Vagina (tissue), 2 donors: ENCODE data around the gene IKZF3.

ENCODE experiments used
- CTCF ChIP-seq, 3 experiments: fragments of 450-650 bp in 2 of 3; fragments of 200-600 bp in 1 of 3; sonication (generic) in 1 of 3; IDR thresholded peaks; one replicate each; pipeline ENCODE4 v1.5.1; 2017 to 2019; ENCODE audit warnings: antibody characterized with exemption in 3 of 3, mild to moderate bottlenecking in 2 of 3, moderate library complexity in 2 of 3
- POLR2A ChIP-seq, 2 donors: fragments of 450-650 bp; IDR thresholded peaks; one replicate each; pipeline ENCODE4 v1.6.1; 2017; ENCODE audit warnings: antibody characterized with exemption in 2 of 2, mild to moderate bottlenecking in 2 of 2, moderate library complexity in 2 of 2
- POLR2AphosphoS5 ChIP-seq, 2 donors: sonication (generic); formaldehyde crosslinking; IDR thresholded peaks; one replicate each; pipeline ENCODE4 v1.9.0; 2017; ENCODE audit warnings: antibody characterized with exemption in 2 of 2, mild to moderate bottlenecking in 2 of 2, low read depth in 1 of 2; ENCODE audit not compliant: insufficient read depth in 1 of 2

- no peak for TF ChIP-seq POLR2A (IDR thresholded peaks at IDR 0.05)
- TF ChIP-seq CTCF (IDR thresholded peaks at IDR 0.05), result no peak
- TF ChIP-seq POLR2AphosphoS5 (IDR thresholded peaks at IDR 0.05; ENCODE audit: insufficient read depth in 1 of 2, low read depth in 1 of 2), result no peak
These were observed 77.1 kb downstream of the IKZF3 start for GRCh38 chr17:39787041-39787440.
